Measurements from ENCODE around the gene TRIOBP.

Gene TRIOBP

DNA sequence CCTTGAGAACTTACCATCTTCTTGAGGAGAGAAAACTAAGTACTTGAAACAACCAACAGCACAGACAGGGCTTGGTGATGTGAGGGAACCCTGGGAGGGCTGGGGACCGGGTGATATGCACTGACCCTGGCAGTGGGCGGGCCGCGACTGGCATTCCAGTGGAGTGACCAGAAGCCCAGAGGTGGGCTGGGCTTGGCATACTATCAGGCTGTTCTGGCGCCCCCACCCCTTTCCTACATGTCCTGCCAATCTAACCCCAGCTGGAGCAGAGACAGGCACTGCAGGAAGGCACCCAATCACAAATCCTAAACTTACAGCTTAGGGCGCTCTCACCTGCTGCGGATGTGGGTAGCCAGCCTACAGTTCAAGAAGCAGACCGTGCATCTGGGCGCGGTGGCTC is 56.9 kb downstream of the TRIOBP start:
- H3K4me3 Mint-ChIP-seq, result no peak overlapping the region
- H3K36me3 Mint-ChIP-seq (ENCODE audit: low read depth), result peaks cover 14% of the 10 kb centered on the region
- H3K9me3 Mint-ChIP-seq, result no peaks in the 10 kb centered on the region
- peaks cover 2% of the 10 kb centered on the region for H3K4me1 Mint-ChIP-seq (ENCODE audit: low read depth)
- H3K27ac Mint-ChIP-seq, result no peak overlapping the region
- H3K27me3 Mint-ChIP-seq, result no peaks in the 10 kb centered on the region

DNA sequence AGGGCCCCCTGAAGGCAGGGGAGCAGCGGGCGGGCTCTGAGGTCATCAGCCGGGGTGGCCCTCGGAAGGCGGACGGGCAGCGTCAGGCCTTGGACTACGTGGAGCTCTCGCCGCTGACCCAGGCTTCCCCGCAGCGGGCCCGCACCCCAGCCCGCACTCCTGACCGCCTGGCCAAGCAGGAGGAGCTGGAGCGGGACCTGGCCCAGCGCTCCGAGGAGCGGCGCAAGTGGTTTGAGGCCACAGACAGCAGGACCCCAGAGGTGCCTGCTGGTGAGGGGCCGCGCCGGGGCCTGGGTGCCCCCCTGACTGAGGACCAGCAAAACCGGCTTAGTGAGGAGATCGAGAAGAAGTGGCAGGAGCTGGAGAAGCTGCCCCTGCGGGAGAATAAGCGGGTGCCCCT is 60.8 kb downstream of the TRIOBP start:
- Mint-ChIP-seq H3K36me3 (ENCODE audit: low read depth) (peaks cover 21% of the 10 kb centered on the region), H3K27ac (no peak overlapping the region), H3K27me3 (no peaks in the 10 kb centered on the region), H3K9me3 (no peaks in the 10 kb centered on the region), H3K4me1 (ENCODE audit: low read depth) (peaks cover 6% of the 10 kb centered on the region), H3K4me3 (no peak overlapping the region)

DNA sequence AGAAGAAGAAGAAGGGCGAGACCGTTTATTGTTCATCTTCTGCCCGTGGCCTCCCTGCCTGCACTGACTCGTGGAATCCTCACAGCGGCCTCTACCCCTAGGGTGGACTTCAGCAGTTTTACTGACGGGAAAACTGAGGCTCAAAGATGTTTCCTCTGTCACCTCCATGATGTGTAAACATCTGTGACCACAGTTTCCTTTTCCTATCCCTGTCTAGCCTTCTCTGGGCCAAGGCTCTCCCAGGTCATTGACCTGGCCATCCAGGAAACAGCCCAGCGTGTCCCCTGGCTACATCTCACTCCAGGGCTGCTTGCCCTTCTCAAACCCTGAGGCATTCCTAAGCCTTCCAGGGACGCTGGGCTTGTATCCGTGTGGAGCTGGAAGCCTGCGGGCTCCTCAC is 61.8 kb downstream of the TRIOBP start:
- Mint-ChIP-seq H3K9me3 (no peaks in the 10 kb centered on the region), H3K4me3 (no peak overlapping the region), H3K27me3 (no peaks in the 10 kb centered on the region)

DNA sequence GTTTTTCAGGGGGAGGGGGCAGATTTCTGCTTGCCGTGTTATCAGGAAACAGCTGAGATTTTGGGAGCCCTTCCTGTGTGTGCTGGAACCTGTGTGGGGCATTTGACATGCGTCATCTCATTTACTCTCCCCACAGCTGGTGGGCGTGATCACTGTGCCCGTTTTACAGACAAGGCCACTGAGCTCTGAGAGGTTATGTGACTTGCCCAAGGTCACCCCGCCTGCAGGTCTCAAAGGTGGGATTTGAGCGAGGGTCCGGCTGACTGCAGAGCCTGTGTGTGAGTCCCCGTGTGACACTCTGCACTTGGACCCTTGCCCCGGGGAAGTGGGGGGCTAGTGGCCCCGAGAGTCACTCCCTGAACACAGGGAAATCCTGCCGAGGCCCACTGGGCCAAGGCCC is 62.4 kb downstream of the TRIOBP start:
- Mint-ChIP-seq H3K9me3 (no peaks in the 10 kb centered on the region), H3K4me1 (ENCODE audit: low read depth) (peaks cover 6% of the 10 kb centered on the region), H3K27me3 (no peaks in the 10 kb centered on the region), H3K36me3 (ENCODE audit: low read depth) (peaks cover 28% of the 10 kb centered on the region), H3K4me3 (no peak overlapping the region), H3K27ac (no peak overlapping the region)

More for the DNA sequence above, 61.8 kb downstream of the TRIOBP start:
- H3K4me1 Mint-ChIP-seq (ENCODE audit: low read depth), result peaks cover 6% of the 10 kb centered on the region
- H3K36me3 Mint-ChIP-seq (ENCODE audit: low read depth), result peaks cover 22% of the 10 kb centered on the region
- no peak overlapping the region for H3K27ac Mint-ChIP-seq

DNA sequence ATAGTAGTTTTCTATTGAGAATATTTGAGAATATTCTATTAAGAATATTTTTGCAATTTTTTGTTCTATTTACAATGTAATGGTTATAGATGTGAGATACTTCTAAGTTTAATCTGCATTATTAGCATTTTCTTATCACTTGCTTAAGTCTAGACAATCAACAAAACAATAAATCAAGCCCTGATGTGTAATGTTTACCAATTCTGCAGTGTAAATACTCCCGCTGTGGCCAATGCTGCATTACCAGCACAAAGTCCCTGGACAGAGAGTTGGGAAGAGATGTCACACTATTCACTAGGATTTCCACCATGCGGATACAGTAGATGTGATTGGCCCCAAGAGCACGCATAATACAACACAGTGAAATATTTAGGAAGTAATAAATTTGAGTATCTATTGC is 63.3 kb downstream of the TRIOBP start:
- Mint-ChIP-seq H3K27me3 (no peaks in the 10 kb centered on the region), H3K36me3 (ENCODE audit: low read depth) (peaks cover 24% of the 10 kb centered on the region), H3K27ac (no peak overlapping the region), H3K9me3 (no peaks in the 10 kb centered on the region), H3K4me1 (ENCODE audit: low read depth) (peaks cover 6% of the 10 kb centered on the region), H3K4me3 (no peak overlapping the region)

DNA sequence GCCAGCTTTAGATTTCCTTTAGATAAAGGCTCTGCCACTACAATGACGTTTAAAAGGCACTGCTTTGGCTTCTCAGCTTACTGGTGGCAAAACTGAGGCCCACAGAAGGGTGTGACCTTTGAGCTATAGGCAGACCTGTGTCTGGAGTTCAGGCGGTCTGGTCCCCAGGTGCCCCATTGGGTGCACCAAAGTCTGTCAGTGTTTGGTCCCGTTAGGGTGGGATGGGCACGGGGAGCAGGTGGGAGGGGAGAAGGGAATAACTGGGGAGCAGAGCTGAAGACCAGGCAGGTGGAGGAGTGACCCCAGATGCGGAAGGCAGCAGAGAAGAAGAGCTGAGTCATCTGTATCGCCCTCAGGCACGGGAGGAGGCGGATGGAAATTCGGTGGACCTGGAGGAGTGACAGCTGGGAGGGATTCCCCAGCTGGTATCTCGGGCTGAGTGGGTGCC is 65.6 kb downstream of the TRIOBP start:
- no peak overlapping the region for H3K4me3 Mint-ChIP-seq
- no peak overlapping the region for H3K27ac Mint-ChIP-seq
- peaks cover 6% of the 10 kb centered on the region for H3K4me1 Mint-ChIP-seq (ENCODE audit: low read depth)

DNA sequence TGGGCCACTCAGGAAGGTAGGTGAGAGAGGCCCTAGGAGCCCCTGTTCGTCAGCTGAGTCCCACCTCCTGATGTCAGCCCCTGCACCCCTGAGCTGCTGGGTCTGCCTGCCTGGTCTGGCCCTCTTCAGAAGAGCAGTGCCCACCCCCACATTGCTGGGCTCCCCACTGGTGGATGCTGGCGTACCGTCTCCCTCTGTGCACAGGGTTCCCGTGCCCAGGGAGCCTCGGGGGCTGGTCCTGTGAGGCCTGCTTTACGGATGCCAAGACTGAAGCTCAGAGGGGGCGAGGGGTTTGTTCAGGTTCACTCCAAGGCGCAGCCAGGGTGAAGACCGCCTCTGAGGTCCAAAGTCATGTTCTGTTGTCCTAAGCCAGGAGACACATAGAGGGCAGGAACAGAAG is 66.2 kb downstream of the TRIOBP start:
- Mint-ChIP-seq H3K4me1 (ENCODE audit: low read depth) (peaks cover 6% of the 10 kb centered on the region), H3K36me3 (ENCODE audit: low read depth) (peaks cover 18% of the 10 kb centered on the region), H3K27me3 (no peaks in the 10 kb centered on the region), H3K9me3 (no peaks in the 10 kb centered on the region), H3K27ac (no peak overlapping the region), H3K4me3 (no peak overlapping the region)

More for the DNA sequence above, 65.6 kb downstream of the TRIOBP start:
- no peaks in the 10 kb centered on the region for H3K9me3 Mint-ChIP-seq
- H3K27me3 Mint-ChIP-seq, result no peaks in the 10 kb centered on the region
- H3K36me3 Mint-ChIP-seq (ENCODE audit: low read depth), result peaks cover 19% of the 10 kb centered on the region

DNA sequence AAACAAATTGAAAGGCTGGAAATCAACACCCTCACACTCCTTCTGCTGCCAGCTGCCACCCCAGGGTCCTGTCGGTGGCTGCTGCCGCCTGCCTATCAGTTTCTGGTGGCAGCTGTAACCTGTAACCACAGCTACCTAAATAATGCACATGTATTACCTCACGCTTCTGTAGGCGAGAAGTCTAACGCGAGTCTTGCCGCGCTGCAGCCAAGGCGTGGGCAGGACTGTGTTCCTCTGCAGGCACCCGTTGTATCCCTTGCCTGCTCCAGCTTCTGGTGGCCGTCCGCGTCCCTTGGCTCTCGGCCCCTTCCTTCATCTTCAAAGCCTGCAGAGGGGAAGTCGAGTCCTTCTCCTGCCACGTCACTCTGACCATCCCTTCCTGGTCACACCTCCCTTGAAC is 66.8 kb downstream of the TRIOBP start:
- peaks cover 15% of the 10 kb centered on the region for H3K36me3 Mint-ChIP-seq (ENCODE audit: low read depth)
- H3K4me3 Mint-ChIP-seq, result no peak overlapping the region
- no peak overlapping the region for H3K27ac Mint-ChIP-seq
- H3K9me3 Mint-ChIP-seq, result no peaks in the 10 kb centered on the region
- no peaks in the 10 kb centered on the region for H3K27me3 Mint-ChIP-seq
- peaks cover 6% of the 10 kb centered on the region for H3K4me1 Mint-ChIP-seq (ENCODE audit: low read depth)

DNA sequence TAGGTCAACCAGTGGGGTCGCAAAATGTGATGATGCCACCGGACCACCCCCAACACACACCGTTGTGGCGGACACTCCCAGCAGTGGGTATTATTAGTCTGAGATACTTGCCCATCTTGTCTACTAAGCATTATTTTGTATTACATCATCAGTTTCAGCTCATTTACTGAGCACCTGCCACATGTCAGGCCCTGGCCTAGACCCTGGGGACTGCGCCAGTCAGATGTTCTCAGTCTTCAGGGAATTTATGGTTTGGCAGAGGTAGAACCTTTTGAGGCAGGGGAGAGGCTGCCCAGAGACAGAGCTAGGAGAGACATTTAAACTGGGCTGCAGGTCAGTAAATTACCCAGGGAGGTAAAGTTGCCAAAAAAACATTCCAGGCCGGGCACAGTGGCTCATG is 67.8 kb downstream of the TRIOBP start:
- Mint-ChIP-seq H3K4me1 (ENCODE audit: low read depth) (peaks cover 6% of the 10 kb centered on the region), H3K4me3 (no peak overlapping the region), H3K36me3 (ENCODE audit: low read depth) (peaks cover 15% of the 10 kb centered on the region), H3K27ac (peak overlapping the region; percentile 28), H3K9me3 (no peaks in the 10 kb centered on the region), H3K27me3 (no peaks in the 10 kb centered on the region)

DNA sequence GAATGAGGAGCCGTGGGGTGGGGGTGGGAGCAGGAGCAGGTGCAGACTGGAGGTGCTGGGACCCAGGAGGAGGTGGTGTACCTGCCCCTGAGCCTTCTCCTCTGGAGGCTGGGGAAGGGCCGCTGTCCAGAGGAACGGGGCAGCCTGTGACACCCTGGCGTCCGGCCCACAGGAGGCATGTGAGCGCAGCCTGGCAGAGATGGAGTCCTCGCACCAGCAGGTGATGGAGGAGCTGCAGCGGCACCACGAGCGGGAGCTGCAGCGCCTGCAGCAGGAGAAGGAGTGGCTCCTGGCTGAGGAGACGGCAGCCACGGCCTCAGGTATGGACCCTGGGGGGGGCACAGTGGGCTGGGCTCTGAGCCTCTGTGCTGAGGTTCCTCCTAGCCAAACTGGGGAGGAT is 68.7 kb downstream of the TRIOBP start:
- Mint-ChIP-seq H3K4me1 (ENCODE audit: low read depth) (peaks cover 6% of the 10 kb centered on the region), H3K4me3 (no peak overlapping the region), H3K9me3 (no peaks in the 10 kb centered on the region), H3K27ac (no peak overlapping the region), H3K27me3 (no peaks in the 10 kb centered on the region), H3K36me3 (ENCODE audit: low read depth) (peaks cover 7% of the 10 kb centered on the region)

DNA sequence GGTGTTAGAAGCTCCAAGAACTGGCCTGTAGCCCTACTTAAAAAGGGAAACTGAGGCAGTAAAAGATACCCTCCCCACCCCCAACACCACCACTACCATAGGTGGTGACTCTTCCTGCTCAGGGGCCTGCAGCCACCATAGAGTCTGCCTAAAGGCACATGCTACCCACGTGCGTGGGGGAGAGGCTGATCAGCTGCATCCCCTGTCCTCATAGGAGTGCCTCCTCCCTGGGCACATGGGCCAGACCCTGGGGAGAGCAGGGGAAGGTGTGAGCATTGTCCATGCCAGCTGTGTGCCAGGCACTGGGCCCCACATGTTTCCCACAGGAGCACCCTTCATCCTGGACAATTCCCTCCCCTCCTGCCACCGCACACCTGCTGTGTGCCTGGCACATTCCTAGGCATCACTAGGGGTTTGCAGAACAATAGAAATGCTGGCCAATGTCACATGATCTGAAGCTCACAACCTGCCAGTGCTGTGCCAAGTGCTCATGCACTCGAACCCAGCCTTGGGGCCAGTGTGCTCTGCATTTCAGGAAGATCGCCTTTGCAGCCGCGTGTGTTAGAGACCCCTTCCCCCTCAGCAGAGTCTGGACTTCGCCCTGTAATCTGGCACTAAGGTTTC is 69.2 kb downstream of the TRIOBP start:
- H3K4me1 Mint-ChIP-seq (ENCODE audit: low read depth), result peaks cover 6% of the 10 kb centered on the region
- no peaks in the 10 kb centered on the region for H3K27me3 Mint-ChIP-seq
- H3K27ac Mint-ChIP-seq, result no peak overlapping the region
- no peak overlapping the region for H3K4me3 Mint-ChIP-seq
- no peaks in the 10 kb centered on the region for H3K9me3 Mint-ChIP-seq
- peaks cover 7% of the 10 kb centered on the region for H3K36me3 Mint-ChIP-seq (ENCODE audit: low read depth)

DNA sequence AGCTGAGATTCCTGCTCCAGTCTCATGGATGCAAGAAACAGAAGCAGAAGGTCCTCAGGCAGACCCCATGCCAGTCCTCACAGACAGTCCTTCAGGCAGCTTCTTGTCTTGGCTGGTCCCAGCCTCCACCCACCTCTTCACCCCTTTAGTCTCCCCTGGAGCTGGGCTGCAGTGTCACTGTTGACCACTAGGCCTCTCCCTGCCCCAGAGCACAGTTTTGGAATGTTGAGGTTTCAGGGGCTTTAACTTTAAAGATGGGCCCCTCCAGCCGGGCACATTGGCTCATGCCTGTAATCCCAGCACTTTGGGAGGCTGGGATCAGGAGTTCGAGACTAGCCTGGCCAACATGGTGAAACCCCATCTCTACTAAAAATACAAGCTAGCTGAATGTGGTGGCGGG is 71.4 kb downstream of the TRIOBP start:
- Mint-ChIP-seq H3K9me3 (no peaks in the 10 kb centered on the region), H3K4me1 (ENCODE audit: low read depth) (no peaks in the 10 kb centered on the region), H3K4me3 (no peak overlapping the region), H3K27me3 (no peaks in the 10 kb centered on the region), H3K36me3 (ENCODE audit: low read depth) (peaks cover 9% of the 10 kb centered on the region), H3K27ac (no peak overlapping the region)

DNA sequence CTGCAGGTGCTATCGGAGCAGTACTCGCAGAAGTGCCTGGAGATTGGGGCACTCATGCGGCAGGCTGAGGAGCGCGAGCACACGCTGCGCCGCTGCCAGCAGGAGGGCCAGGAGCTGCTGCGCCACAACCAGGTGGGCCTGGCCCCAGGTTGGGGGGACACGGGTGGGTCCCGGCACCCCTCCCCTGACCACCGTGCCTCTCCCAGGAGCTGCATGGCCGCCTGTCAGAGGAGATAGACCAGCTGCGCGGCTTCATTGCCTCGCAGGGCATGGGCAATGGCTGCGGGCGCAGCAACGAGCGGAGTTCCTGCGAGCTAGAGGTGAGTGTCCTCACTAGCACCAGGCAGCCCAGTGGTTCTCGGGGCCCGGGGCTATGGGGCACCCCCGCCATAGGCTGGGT is 72.2 kb downstream of the TRIOBP start:
- Mint-ChIP-seq H3K36me3 (ENCODE audit: low read depth) (peaks cover 11% of the 10 kb centered on the region), H3K4me3 (no peak overlapping the region), H3K27me3 (no peaks in the 10 kb centered on the region), H3K27ac (no peak overlapping the region), H3K9me3 (no peaks in the 10 kb centered on the region), H3K4me1 (ENCODE audit: low read depth) (no peaks in the 10 kb centered on the region)

DNA sequence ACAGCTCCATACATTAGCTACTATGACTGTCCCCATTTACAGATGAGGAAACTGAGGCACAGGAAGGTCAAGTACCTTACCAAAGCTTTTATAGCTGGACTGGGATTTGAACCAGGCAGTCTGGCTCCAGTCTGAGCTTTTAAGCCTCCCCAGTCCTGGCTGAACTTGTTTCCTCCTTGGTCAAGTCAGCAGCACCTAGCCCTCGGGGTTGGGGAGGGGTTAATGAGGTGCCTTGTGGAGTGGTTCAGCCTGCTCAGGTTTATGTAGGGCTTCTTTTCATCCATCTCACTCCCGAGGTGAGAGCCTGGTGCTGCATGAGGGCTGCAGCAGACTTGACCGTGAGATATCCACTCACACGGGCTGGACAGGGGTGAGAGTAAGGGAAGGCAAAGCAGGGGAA is 74.2 kb downstream of the TRIOBP start:
- H3K4me3 Mint-ChIP-seq, result no peak overlapping the region
- no peaks in the 10 kb centered on the region for H3K9me3 Mint-ChIP-seq
- H3K4me1 Mint-ChIP-seq (ENCODE audit: low read depth), result no peaks in the 10 kb centered on the region
- H3K36me3 Mint-ChIP-seq (ENCODE audit: low read depth), result peaks cover 8% of the 10 kb centered on the region
- H3K27ac Mint-ChIP-seq, result no peak overlapping the region
- H3K27me3 Mint-ChIP-seq, result no peaks in the 10 kb centered on the region

DNA sequence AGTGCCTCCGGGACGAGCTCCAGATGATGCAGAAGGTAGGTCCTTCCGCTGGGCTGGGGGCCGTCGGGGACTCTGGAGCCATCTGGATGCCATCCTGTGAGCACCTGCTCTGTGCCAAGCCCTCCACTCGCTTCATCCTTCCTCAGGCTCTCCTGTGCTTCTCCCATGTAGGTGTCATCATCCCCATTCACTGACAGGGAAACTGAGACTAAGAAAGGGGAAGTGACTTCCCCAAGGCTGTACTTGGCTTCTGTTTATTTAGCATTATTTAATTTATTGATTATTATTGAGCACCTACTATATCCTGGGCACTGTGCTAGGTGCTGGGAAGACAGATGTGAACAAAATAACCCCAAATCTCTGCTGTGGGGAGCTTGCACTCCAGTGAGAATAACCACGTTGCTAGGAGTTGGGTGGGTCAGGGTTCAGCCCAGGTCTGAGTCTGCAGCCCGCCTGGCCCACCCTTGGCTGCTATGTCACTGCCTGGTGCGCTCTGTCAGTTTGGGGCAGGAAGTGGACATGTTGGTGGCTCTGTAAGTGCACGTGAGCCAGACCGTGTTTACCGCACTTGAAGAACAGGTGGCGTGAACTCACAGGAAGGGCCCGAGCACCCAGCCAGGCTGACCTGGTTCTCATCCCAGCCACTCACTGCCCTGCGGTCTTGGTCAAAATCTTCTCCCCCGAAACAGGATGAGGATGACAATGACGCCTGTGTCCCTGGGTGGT is 75.0 kb downstream of the TRIOBP start:
- Mint-ChIP-seq H3K27ac (no peak overlapping the region), H3K9me3 (no peaks in the 10 kb centered on the region), H3K4me3 (no peak overlapping the region), H3K4me1 (ENCODE audit: low read depth) (no peaks in the 10 kb centered on the region), H3K36me3 (ENCODE audit: low read depth) (peaks cover 8% of the 10 kb centered on the region), H3K27me3 (no peaks in the 10 kb centered on the region)

DNA sequence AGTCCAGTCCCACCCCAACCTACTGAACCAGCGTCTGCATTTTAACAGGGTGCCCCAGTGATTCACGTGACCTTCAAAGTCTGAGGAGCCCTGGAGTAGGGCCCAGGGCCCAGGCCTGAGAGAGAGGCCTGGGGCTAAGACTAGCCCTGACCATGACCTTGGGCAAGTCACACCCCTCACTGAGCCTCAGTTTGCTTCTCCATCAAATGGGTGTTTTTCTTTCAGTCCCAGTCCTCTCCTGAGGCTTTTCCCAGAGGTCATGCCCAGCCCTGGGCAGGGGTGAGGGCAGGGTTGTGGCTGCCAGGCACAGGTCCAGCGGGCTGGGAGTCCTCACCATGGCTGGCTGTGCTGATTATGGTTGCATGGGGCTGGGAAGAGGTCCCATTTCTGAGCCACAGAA is 77.9 kb downstream of the TRIOBP start:
- Mint-ChIP-seq H3K36me3 (ENCODE audit: low read depth) (peaks cover 8% of the 10 kb centered on the region), H3K9me3 (no peaks in the 10 kb centered on the region), H3K4me3 (no peak overlapping the region), H3K27me3 (no peaks in the 10 kb centered on the region), H3K27ac (no peak overlapping the region), H3K4me1 (ENCODE audit: low read depth) (no peaks in the 10 kb centered on the region)
